Aorta (tissue), 5 donors: ENCODE measurements around the gene HEATR5B. TPM values are rescaled to one million over a fixed set of nuclear protein-coding genes. Genes with fewer than 3 reads are reported as not detected.
"Not testable (repeated sequence)": the region's sequence is repeated elsewhere in the genome, so short reads cannot be mapped to it uniquely, and the experiment has no call there.

Source experiments
- ATAC-seq: fragments of 200-7000 bp; cut with Tn5 transposase; one replicate; pipeline ENCODE4 v1.9.1; 2022; ENCODE audit warnings: moderate library complexity; ENCODE audit not compliant: low FRiP score
- DNase-seq, 2 donors: peaks; one replicate each; pipeline ENCODE4 v3.0.0-alpha.2; 2020
- H3K27ac ChIP-seq, 2 donors: one replicate each; pipeline ENCODE4 v1.5.1; 2013; ENCODE audit warnings: low read length in 2 of 2, mild to moderate bottlenecking in 2 of 2, moderate library complexity in 2 of 2, control low read depth in 1 of 2, inconsistent platforms in 1 of 2, low read depth in 1 of 2
- H3K27me3 ChIP-seq, 2 donors: one replicate each; pipeline ENCODE4 v1.6.1; 2013; ENCODE audit warnings: control low read depth in 1 of 2, low read length in 1 of 2, mild to moderate bottlenecking in 1 of 2, moderate library complexity in 1 of 2; ENCODE audit not compliant: insufficient read depth in 2 of 2, control insufficient read depth in 1 of 2
- H3K36me3 ChIP-seq, 2 donors: one replicate each; pipeline ENCODE4 v1.6.1; 2013; ENCODE audit warnings: control low read depth in 1 of 2, low read length in 1 of 2, mild to moderate bottlenecking in 1 of 2; ENCODE audit not compliant: insufficient read depth in 2 of 2, control insufficient read depth in 1 of 2
- H3K4me1 ChIP-seq, 2 donors: one replicate each; pipeline ENCODE4 v1.6.1; 2013; ENCODE audit warnings: low read length in 2 of 2, control low read depth in 1 of 2, mild to moderate bottlenecking in 1 of 2, moderate library complexity in 1 of 2; ENCODE audit not compliant: insufficient read depth in 2 of 2, control insufficient read depth in 1 of 2
- H3K4me3 ChIP-seq, 2 donors: one replicate each; pipeline ENCODE4 v1.5.1; 2013; ENCODE audit warnings: low read length in 2 of 2, control low read depth in 1 of 2, mild to moderate bottlenecking in 1 of 2
- H3K9me3 ChIP-seq: one replicate; pipeline ENCODE4 v1.6.1; 2013; ENCODE audit warnings: mild to moderate bottlenecking, low read length; ENCODE audit not compliant: control insufficient read depth
- WGBS, 2 donors: extraction: QIAGEN DNeasy Blood & Tissue Kit; methylation state at CpG; one replicate each; pipeline ENCODE4 v1.1.7; 2013; 5-methylcytosine and 5-hydroxymethylcytosine counted together
- intact Hi-C, 2 donors: fragments of 100-400 bp; cut with DNase I; formaldehyde crosslinking; loops; one replicate each; pipeline versions ENCODE4 v1.14.2 to v1.15.0; 2022
- polyA plus RNA-seq, 2 donors: library from polyadenylated mRNA; stranded (reverse); fragments of 200-250 nt; gene quantifications; one replicate each; pipeline ENCODE4 v1.2.3, GENCODE V29; 2013
- total RNA-seq, 2 donors: library from RNA; stranded (reverse); fragmentation: NEBNext Ultra II Directional; extraction: Animal tissue kit (Norgen Biotek cat#: 25700); gene quantifications; one replicate each; pipeline ENCODE4 v1.2.1, GENCODE V29; 2021
- donor health status: healthy with polysubstance abuse.
- donor health status: Bipolar disorder and iron deficiency.
- donor health status: DM: no; HTN: no; CAD: no.
- donor health status: DM: no; HTN: no; CAD: no.
- donor health status: DM: yes; HTN: yes; CAD: no.

HEATR5B gene
- total and polyA plus RNA-seq, 4 donors: 5.0 to 28.2 (median 15.0) TPM

- Histone ChIP-seq H3K4me1 (peaks cover 5 to 11% of the 10 kb centered on the region in 2 donors), H3K27ac (no peak overlapping the region), H3K36me3 (no peaks in the 10 kb centered on the region), H3K4me3 (no peak overlapping the region), H3K27me3 (no peaks in the 10 kb centered on the region), H3K9me3 (no peaks in the 10 kb centered on the region)
- WGBS, 2 donors: 80 to 84% methylated on average over 3 of the region's 3 CpGs
- DNase-seq (no peak), ATAC-seq (no peak)
- intact Hi-C loops: no loop called here
Observed at GRCh38 chr2:36952748-36953197, 131.4 kb downstream of the HEATR5B start.

- ATAC-seq (no peak), DNase-seq (no peak)
- no peak overlapping the region for H3K4me3 ChIP-seq
- no peaks in the 10 kb centered on the region for H3K9me3 ChIP-seq
- no peak overlapping the region for H3K27ac ChIP-seq
- H3K4me1 ChIP-seq: peaks cover 5 to 8% of the 10 kb centered on the region in 2 donors
- H3K27me3 ChIP-seq: no peaks in the 10 kb centered on the region
- 83 to 86% methylated on average over 7 of the region's 7 CpGs for WGBS, 2 donors
- intact Hi-C loops: no loop called here
- H3K36me3 ChIP-seq: no peaks in the 10 kb centered on the region
Observed at GRCh38 chr2:36951574-36951973, 132.6 kb downstream of the HEATR5B start.

- intact Hi-C loops: no loop called here
- ATAC-seq (no peak), DNase-seq (no peak)
- Histone ChIP-seq H3K27ac (no peak overlapping the region), H3K9me3 (no peaks in the 10 kb centered on the region), H3K36me3 (no peaks in the 10 kb centered on the region), H3K27me3 (no peaks in the 10 kb centered on the region), H3K4me3 (no peak overlapping the region), H3K4me1 (peaks cover 5 to 8% of the 10 kb centered on the region in 2 donors)
- 60 to 78% methylated on average over 2 of the region's 2 CpGs for WGBS, 2 donors
Observed at GRCh38 chr2:36951027-36951518, 133.1 kb downstream of the HEATR5B start.

- intact Hi-C loops: no loop called here
- Histone ChIP-seq H3K27me3 (no peaks in the 10 kb centered on the region), H3K36me3 (no peaks in the 10 kb centered on the region), H3K4me1 (peaks cover 5% of the 10 kb centered on the region in 2 donors), H3K4me3 (no peak overlapping the region), H3K9me3 (no peaks in the 10 kb centered on the region), H3K27ac (no peak overlapping the region)
- ATAC-seq (no peak), DNase-seq (no peak)
- WGBS, 2 donors: 84 to 96% methylated on average over 1 of the region's 1 CpG
Observed at GRCh38 chr2:36949845-36950244, 134.3 kb downstream of the HEATR5B start.

GRCh38 chr2:36945240-36945639 is 138.9 kb downstream of the HEATR5B start:
- intact Hi-C loops, H3K27ac ChIP-seq, H3K4me1 ChIP-seq, H3K36me3 ChIP-seq, H3K9me3 ChIP-seq, ATAC-seq, H3K4me3 ChIP-seq, DNase-seq, H3K27me3 ChIP-seq: not testable (repeated sequence)
- WGBS, 2 donors: 71 to 79% methylated on average over 10 of the region's 10 CpGs

- ATAC-seq: no peak
- no peak for DNase-seq
- Histone ChIP-seq H3K9me3 (no peaks in the 10 kb centered on the region), H3K36me3 (no peaks in the 10 kb centered on the region), H3K27ac (no peak overlapping the region), H3K27me3 (no peaks in the 10 kb centered on the region), H3K4me1 (no peaks in the 10 kb centered on the region), H3K4me3 (no peak overlapping the region)
- intact Hi-C loops: no loop called here
- WGBS, 2 donors: 63 to 68% methylated on average over 4 of the region's 4 CpGs
Observed at GRCh38 chr2:36941867-36942266, 142.3 kb downstream of the HEATR5B start.

GRCh38 chr2:36936526-36936925 is 147.6 kb downstream of the HEATR5B start:
- H3K36me3 ChIP-seq, H3K4me3 ChIP-seq, H3K27ac ChIP-seq, intact Hi-C loops, DNase-seq, H3K27me3 ChIP-seq, ATAC-seq, H3K4me1 ChIP-seq, H3K9me3 ChIP-seq: not testable (repeated sequence)

GRCh38 chr2:36931688-36932087 is 152.5 kb downstream of the HEATR5B start:
- H3K27me3 ChIP-seq, intact Hi-C loops, ATAC-seq, H3K27ac ChIP-seq, H3K4me3 ChIP-seq, H3K4me1 ChIP-seq, H3K9me3 ChIP-seq, H3K36me3 ChIP-seq, DNase-seq: not testable (repeated sequence)
- 92 to 98% methylated on average over 6 of the region's 6 CpGs for WGBS, 2 donors
